Ovary (tissue), 9 donors: ENCODE measurements around the gene KDM3A. TPM values are rescaled to one million over a fixed set of nuclear protein-coding genes. Genes with fewer than 3 reads are reported as not detected.

Experiments
- DNase-seq, 5 donors: peaks; one replicate each; pipeline ENCODE4 v3.0.0-alpha.2; 2019 to 2020
- H3K27ac ChIP-seq, 2 donors: fragments of 200-600 bp; one replicate each; pipeline versions ENCODE4 v1.5.1 to v1.8.0; 2019 to 2022
- H3K27me3 ChIP-seq: fragments of 200-600 bp; one replicate; pipeline ENCODE4 v1.8.0; 2022
- H3K36me3 ChIP-seq: fragments of 200-600 bp; sonication (generic); one replicate; pipeline ENCODE4 v1.5.1; 2019
- H3K4me1 ChIP-seq: one replicate; pipeline ENCODE4 v1.8.1; 2013; ENCODE audit warnings: mild to moderate bottlenecking, moderate library complexity; ENCODE audit not compliant: insufficient read depth
- H3K4me3 ChIP-seq: fragments of 200-600 bp; sonication (generic); one replicate; pipeline ENCODE4 v1.5.1; 2017
- H3K9me3 ChIP-seq, 2 donors: fragments of 200-600 bp in 1 of 2; sonication (generic) in 1 of 2; one replicate each; pipeline versions ENCODE4 v1.5.1 to v1.8.1; 2013 to 2019; ENCODE audit warnings: mild to moderate bottlenecking in 1 of 2, moderate library complexity in 1 of 2
- EP300 ChIP-seq: sonication (generic); formaldehyde crosslinking; IDR thresholded peaks from one replicate; pipeline ENCODE4 v1.6.1; 2017; ENCODE audit warnings: antibody characterized with exemption
- POLR2A ChIP-seq: fragments of 450-650 bp; IDR thresholded peaks from one replicate; pipeline ENCODE4 v1.6.1; 2017; ENCODE audit warnings: antibody characterized with exemption, mild to moderate bottlenecking, moderate library complexity
- WGBS, 3 donors: extraction: QIAGEN DNeasy Blood & Tissue Kit in 1 of 3; methylation state at CpG; one replicate each; pipeline versions ENCODE4 v1.1.5 to v1.1.7; 2013 to 2017; 5-methylcytosine and 5-hydroxymethylcytosine counted together
- intact Hi-C, 4 donors: fragments of 100-400 bp; cut with DNase I; formaldehyde crosslinking; loops; one replicate each; pipeline versions ENCODE4 v1.11.0 to v1.15.1; 2022 to 2023
- polyA plus RNA-seq, 2 donors: library from polyadenylated mRNA; stranded (reverse); fragments of 200-250 nt in 1 of 2; fragments of 350-450 nt in 1 of 2; fragmentation: Illumina TruSeq in 1 of 2; extraction: RNeasy Lipid Tissue Mini Kit (QIAGEN cat#74804) in 1 of 2; gene quantifications; one replicate each; pipeline ENCODE4 v1.2.3, GENCODE V29; 2013 to 2014
- total RNA-seq, 7 donors: library from RNA; depleted of rRNA in 2 of 7; stranded (reverse); fragments of >200 nt in 2 of 7; fragmentation: NEBNext Ultra II Directional in 3 of 7; extraction: Animal tissue kit (Norgen Biotek cat#: 25700) in 3 of 7; gene quantifications; one replicate each; pipeline versions ENCODE4 v1.1.0 to v1.2.4, GENCODE V29; 2016 to 2023
- TF ChIP-seq, protein P1 (sequence below), 3 donors: fragments of 450-650 bp in 2 of 3; fragments of 200-600 bp in 1 of 3; IDR thresholded peaks; one replicate each; pipeline versions ENCODE4 v1.5.1 to v1.8.0; 2016 to 2022; ENCODE audit warnings: antibody characterized with exemption in 3 of 3, mild to moderate bottlenecking in 1 of 3
- donor health status: DM: no; HTN: no; CAD: no; lungs with moderate emphysema.
- donor health status: DM: no; HTN: no; CAD: no.
- donor health status: Bipolar disorder and iron deficiency.
- donor health status: DM: yes; HTN: yes; CAD: no.
- donor health status: DM: no; HTN: no; CAD: no.
- donor health status: DM: yes; HTN: yes; CAD: no.

The KDM3A gene
- total and polyA plus RNA-seq, 9 donors, result 23.3 to 58.4 (median 40.8) TPM

DNA sequence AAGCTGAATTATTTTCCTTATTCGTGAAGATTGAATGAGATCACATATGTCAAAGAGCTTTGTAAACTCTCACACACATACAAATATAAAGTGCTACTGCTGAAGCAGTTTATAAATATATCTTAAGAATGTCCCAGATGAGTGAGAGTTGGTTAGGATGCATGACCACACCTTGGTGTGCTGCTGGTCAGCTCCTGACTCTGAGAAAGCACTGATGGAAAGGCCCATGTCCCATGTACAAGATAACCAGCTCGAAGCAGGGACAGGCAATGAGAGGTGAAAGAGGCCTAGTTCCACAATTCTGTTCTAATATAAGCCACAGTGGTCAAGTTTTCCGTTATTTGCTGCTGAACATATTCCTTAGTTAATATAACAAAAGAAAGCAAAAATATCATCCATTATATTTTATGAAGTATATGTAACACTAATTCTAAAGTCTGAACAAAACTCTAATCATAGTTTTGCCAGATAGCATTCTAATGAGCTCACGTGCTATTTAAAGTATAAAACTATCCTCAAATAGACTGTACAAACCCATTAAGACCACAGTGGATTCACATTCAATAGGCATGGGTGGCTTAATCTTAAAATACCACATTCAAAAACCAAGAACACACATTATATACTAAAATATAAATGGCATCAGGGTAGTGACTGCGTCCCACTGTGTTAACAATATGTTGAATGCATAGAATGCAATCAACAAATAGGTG is 72.9 kb downstream of the KDM3A start:
- no peaks in the 10 kb centered on the region for H3K27me3 ChIP-seq
- H3K4me3 ChIP-seq, result no peak overlapping the region
- no peak for DNase-seq
- H3K9me3 ChIP-seq, result no peaks in the 10 kb centered on the region
- WGBS, 3 donors, result 94 to 97% (median 95%) methylated on average over 5 of the region's 5 CpGs
- TF ChIP-seq POLR2A (no peak), EP300 (no peak)
- TF ChIP-seq, protein P1, sequence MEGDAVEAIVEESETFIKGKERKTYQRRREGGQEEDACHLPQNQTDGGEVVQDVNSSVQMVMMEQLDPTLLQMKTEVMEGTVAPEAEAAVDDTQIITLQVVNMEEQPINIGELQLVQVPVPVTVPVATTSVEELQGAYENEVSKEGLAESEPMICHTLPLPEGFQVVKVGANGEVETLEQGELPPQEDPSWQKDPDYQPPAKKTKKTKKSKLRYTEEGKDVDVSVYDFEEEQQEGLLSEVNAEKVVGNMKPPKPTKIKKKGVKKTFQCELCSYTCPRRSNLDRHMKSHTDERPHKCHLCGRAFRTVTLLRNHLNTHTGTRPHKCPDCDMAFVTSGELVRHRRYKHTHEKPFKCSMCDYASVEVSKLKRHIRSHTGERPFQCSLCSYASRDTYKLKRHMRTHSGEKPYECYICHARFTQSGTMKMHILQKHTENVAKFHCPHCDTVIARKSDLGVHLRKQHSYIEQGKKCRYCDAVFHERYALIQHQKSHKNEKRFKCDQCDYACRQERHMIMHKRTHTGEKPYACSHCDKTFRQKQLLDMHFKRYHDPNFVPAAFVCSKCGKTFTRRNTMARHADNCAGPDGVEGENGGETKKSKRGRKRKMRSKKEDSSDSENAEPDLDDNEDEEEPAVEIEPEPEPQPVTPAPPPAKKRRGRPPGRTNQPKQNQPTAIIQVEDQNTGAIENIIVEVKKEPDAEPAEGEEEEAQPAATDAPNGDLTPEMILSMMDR (IDR thresholded peaks at IDR 0.05), result no peak
- intact Hi-C loops, result loop anchor here in 1 of 4 donors (5.0 kb wide), 1 partner anchor 1422 kb away; no protein-coding TSS in a partner anchor
- H3K36me3 ChIP-seq, result no peaks in the 10 kb centered on the region
- no peak overlapping the region for H3K27ac ChIP-seq
- no peaks in the 10 kb centered on the region for H3K4me1 ChIP-seq

DNA sequence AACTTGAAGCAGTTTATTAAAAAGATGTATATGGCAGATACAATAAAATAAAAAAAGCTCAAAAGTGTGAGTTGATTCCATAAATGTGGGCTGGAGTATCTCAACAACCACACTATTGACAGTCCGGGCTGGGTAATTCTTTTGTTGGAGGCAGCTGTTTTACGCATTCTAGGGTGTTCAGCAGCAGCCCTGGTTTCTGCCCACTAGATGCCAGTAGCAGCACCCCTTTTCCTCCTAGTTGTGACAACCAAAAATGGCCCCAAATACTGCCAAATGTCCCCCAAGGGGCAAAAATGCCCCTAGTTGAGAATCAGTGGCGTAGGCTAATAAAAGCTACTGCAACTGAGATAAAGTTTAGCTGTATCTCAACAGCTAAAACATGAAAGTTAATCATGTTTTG is 77.3 kb downstream of the KDM3A start:
- H3K36me3 ChIP-seq, result no peaks in the 10 kb centered on the region
- WGBS, 3 donors, result 75 to 85% (median 83%) methylated on average over 3 of the region's 3 CpGs
- no peaks in the 10 kb centered on the region for H3K4me1 ChIP-seq
- H3K27me3 ChIP-seq, result no peaks in the 10 kb centered on the region
- DNase-seq, result no peak
- intact Hi-C loops, result no loop called here
- H3K9me3 ChIP-seq, result no peaks in the 10 kb centered on the region
- H3K27ac ChIP-seq, result no peak overlapping the region
- H3K4me3 ChIP-seq, result no peak overlapping the region
- TF ChIP-seq EP300 (no peak), POLR2A (no peak)
- TF ChIP-seq, protein P1 (IDR thresholded peaks at IDR 0.05), result no peak

DNA sequence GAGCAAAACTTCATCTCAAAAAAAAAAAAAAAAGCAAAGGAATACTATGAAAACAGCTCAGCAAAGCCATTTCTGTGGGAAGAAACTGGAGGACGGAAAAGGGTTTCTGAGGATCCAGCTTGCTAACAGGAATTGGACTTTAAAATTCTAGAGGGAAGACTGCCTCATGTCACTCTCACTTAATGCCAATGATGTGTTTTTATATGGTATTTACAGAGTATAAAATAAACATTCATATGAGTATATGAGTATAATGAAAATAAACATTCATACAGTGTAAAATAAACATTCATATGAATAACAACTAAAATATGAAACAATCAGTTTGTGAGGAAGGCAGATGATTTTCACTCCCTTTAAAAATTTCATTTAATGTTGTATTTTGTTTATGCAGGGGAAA is 78.2 kb downstream of the KDM3A start:
- no peak overlapping the region for H3K27ac ChIP-seq
- no peaks in the 10 kb centered on the region for H3K9me3 ChIP-seq
- WGBS, 3 donors, result 77 to 95% (median 83%) methylated on average over 1 of the region's 1 CpG
- intact Hi-C loops, result no loop called here
- no peaks in the 10 kb centered on the region for H3K27me3 ChIP-seq
- no peak overlapping the region for H3K4me3 ChIP-seq
- no peaks in the 10 kb centered on the region for H3K36me3 ChIP-seq
- TF ChIP-seq POLR2A (no peak), EP300 (no peak)
- TF ChIP-seq, protein P1 (IDR thresholded peaks at IDR 0.05), result no peak
- DNase-seq, result no peak
- no peaks in the 10 kb centered on the region for H3K4me1 ChIP-seq

DNA sequence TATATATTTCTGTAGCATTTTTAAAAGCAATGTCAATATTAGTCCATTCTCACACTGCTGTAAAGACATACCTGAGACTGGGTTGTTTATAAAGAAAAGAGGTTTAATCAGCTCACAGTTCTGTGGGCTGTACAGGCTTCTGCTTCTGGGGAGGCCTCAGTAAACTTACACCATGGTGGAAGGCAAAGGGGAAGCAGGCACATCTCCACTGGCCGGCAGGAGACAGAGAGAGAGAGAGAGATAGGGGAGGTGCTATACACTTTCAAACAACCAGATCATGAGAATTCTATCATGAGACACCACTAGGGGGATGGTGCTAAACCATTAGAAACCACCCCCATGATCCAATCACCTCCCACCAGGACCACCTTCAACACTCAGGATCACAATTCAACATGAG is 79.0 kb downstream of the KDM3A start:
- no peak for DNase-seq
- H3K9me3 ChIP-seq, result no peaks in the 10 kb centered on the region
- no peaks in the 10 kb centered on the region for H3K4me1 ChIP-seq
- H3K36me3 ChIP-seq, result no peaks in the 10 kb centered on the region
- H3K27ac ChIP-seq, result no peak overlapping the region
- H3K27me3 ChIP-seq, result no peaks in the 10 kb centered on the region
- H3K4me3 ChIP-seq, result no peak overlapping the region
- no peak for TF ChIP-seq POLR2A
- TF ChIP-seq, protein P1 (IDR thresholded peaks at IDR 0.05), result no peak
- no peak for TF ChIP-seq EP300
- 95 to 100% (median 96%) methylated on average over 1 of the region's 1 CpG for WGBS, 3 donors
- intact Hi-C loops, result no loop called here
